CD4-positive, alpha-beta T cell treated with Interleukin-4 for 1 hour (primary cell): Measurements from ENCODE around the gene C10orf71.
A peak's percentile ranks its signal among the peaks of the same experiment; 100 is the strongest.

Experiments used
- DNase-seq, 2 donors: peaks; one replicate each; pipeline ENCODE4 v3.0.0-alpha.2; 2020 to 2022

C10orf71 gene

GRCh38 chr10:49294731-49295130 is 4.2 kb upstream of the C10orf71 start:
- no peak for DNase-seq

GRCh38 chr10:49295297-49295696 is 3.7 kb upstream of the C10orf71 start:
- no peak for DNase-seq

GRCh38 chr10:49296382-49296781 is 2.6 kb upstream of the C10orf71 start:
- DNase-seq = no peak

GRCh38 chr10:49296836-49297235 is 2.1 kb upstream of the C10orf71 start:
- DNase-seq = no peak

- no peak for DNase-seq
Observed at GRCh38 chr10:49297818-49298670, 926 bp upstream of the C10orf71 start.

- DNase-seq = no peak
Observed at GRCh38 chr10:49298671-49298982, 343 bp upstream of the C10orf71 start.

GRCh38 chr10:49299816-49300139 is 808 bp downstream of the C10orf71 start:
- DNase-seq = no peak

GRCh38 chr10:49300140-49300974 is 1.4 kb downstream of the C10orf71 start:
- no peak for DNase-seq

- DNase-seq = no peak
Observed at GRCh38 chr10:49301302-49301701, 2.3 kb downstream of the C10orf71 start.

- no peak for DNase-seq
Observed at GRCh38 chr10:49302088-49302487, 3.1 kb downstream of the C10orf71 start.

- no peak for DNase-seq
Observed at GRCh38 chr10:49303711-49304110, 4.7 kb downstream of the C10orf71 start.

GRCh38 chr10:49304137-49304536 is 5.2 kb downstream of the C10orf71 start:
- no peak for DNase-seq

- DNase-seq = no peak
Observed at GRCh38 chr10:49307921-49308320, 9.0 kb downstream of the C10orf71 start.

GRCh38 chr10:49308881-49309280 is 9.9 kb downstream of the C10orf71 start:
- DNase-seq = no peak

- DNase-seq = peak in 1 of 2 donors; percentile 24
Observed at GRCh38 chr10:49309691-49310411, 10.9 kb downstream of the C10orf71 start.

- DNase-seq = peak; percentile 3 to 57
Observed at GRCh38 chr10:49310460-49310859, 11.5 kb downstream of the C10orf71 start.

- DNase-seq = no peak
Observed at GRCh38 chr10:49310901-49311554, 12.1 kb downstream of the C10orf71 start.

- DNase-seq = no peak
Observed at GRCh38 chr10:49311555-49312236, 12.7 kb downstream of the C10orf71 start.

- no peak for DNase-seq
Observed at GRCh38 chr10:49312246-49312869, 13.4 kb downstream of the C10orf71 start.

GRCh38 chr10:49313501-49314070 is 14.6 kb downstream of the C10orf71 start:
- DNase-seq = no peak

GRCh38 chr10:49314806-49315205 is 15.8 kb downstream of the C10orf71 start:
- DNase-seq = no peak

- no peak for DNase-seq
Observed at GRCh38 chr10:49318028-49318427, 19.1 kb downstream of the C10orf71 start.
